ENCODE results near the gene CWF19L1. TPM values are rescaled to one million over a fixed set of nuclear protein-coding genes. Genes with fewer than 3 reads are reported as not detected.
A peak's percentile ranks its signal among the peaks of the same experiment; 100 is the strongest.
"Not testable (repeated sequence)": the region's sequence is repeated elsewhere in the genome, so short reads cannot be mapped to it uniquely, and the experiment has no call there.

CWF19L1 gene
- total RNA-seq, 2 experiments from 2014 or later: 47.8 to 51.0 TPM

- Histone ChIP-seq H3K79me2 (ENCODE audit: insufficient read depth, low read depth, low read length) (no peaks in the 10 kb centered on the region), H3K4me3 (ENCODE audit: low read depth, low read length, poor library complexity, severe bottlenecking) (peak overlapping the region; percentile 15), H3K36me3 (ENCODE audit: insufficient read depth, low read length) (no peaks in the 10 kb centered on the region), H3K4me1 (ENCODE audit: insufficient read depth, low read length, poor library complexity, severe bottlenecking) (peaks cover 24% of the 10 kb centered on the region), H3K4me2 (ENCODE audit: low read length) (peak overlapping the region; percentile 55), H3K27ac (ENCODE audit: low read depth, low read length, poor library complexity, severe bottlenecking) (no peak overlapping the region), H2AFZ (ENCODE audit: low read length) (no peak overlapping the region), H4K20me1 (ENCODE audit: insufficient read depth, low read length) (no peaks in the 10 kb centered on the region), H3K9me2 (ENCODE audit: insufficient read depth, low read length) (no peaks in the 10 kb centered on the region), H3K9me3 (ENCODE audit: low read length) (no peaks in the 10 kb centered on the region)
- intact Hi-C loops (cut with micrococcal nuclease; ENCODE audit: unreplicated experiment): no loop called here
- no TSS peak for BruUV-seq (replicated peaks)
- CTCF ChIA-PET (ENCODE audit: unreplicated experiment): interaction anchor here (0.6 kb wide), 1 partner anchor 25 kb away, joined by 3 read pairs; no protein-coding TSS in a partner anchor
- POLR2A ChIA-PET: interaction anchor here (0.7 kb wide), 1 partner anchor 73 kb away, joined by 5 read pairs; no protein-coding TSS in a partner anchor
- no peak for TF ChIP-seq EZH2phosphoT487 (IDR thresholded peaks at IDR 0.05; ENCODE audit: borderline replicate concordance, low read depth, low read length)
- no peak for TF ChIP-seq CTCF (conservative IDR thresholded peaks at IDR 0.05; ENCODE audit: low read length)
- DNase-seq (ENCODE audit: low spot score): no peak
These were observed 29.8 kb upstream of the CWF19L1 start for GRCh38 chr10:100297242-100297641.

GRCh38 chr10:100293066-100293465 is 25.6 kb upstream of the CWF19L1 start:
- intact Hi-C loops (cut with micrococcal nuclease; ENCODE audit: unreplicated experiment): no loop called here
- no peak overlapping the region for H3K27ac ChIP-seq (ENCODE audit: low read depth, low read length, poor library complexity, severe bottlenecking)
- H3K4me1 ChIP-seq (ENCODE audit: insufficient read depth, low read length, poor library complexity, severe bottlenecking): peaks cover 20% of the 10 kb centered on the region
- no peak overlapping the region for H3K4me2 ChIP-seq (ENCODE audit: low read length)
- no peak overlapping the region for H2AFZ ChIP-seq (ENCODE audit: low read length)
- CTCF ChIA-PET (ENCODE audit: unreplicated experiment): no interaction called here
- TF ChIP-seq CTCF (conservative IDR thresholded peaks at IDR 0.05; ENCODE audit: low read length): no peak
- no peak for TF ChIP-seq EZH2phosphoT487 (IDR thresholded peaks at IDR 0.05; ENCODE audit: borderline replicate concordance, low read depth, low read length)
- no peaks in the 10 kb centered on the region for H3K9me2 ChIP-seq (ENCODE audit: insufficient read depth, low read length)
- H4K20me1 ChIP-seq (ENCODE audit: insufficient read depth, low read length): no peaks in the 10 kb centered on the region
- H3K9me3 ChIP-seq (ENCODE audit: low read length): no peaks in the 10 kb centered on the region
- POLR2A ChIA-PET: interaction anchor here (1.0 kb wide), 1 partner anchor 9 kb away, joined by 5 read pairs; no protein-coding TSS in a partner anchor
- BruUV-seq (replicated peaks): no TSS peak
- H3K79me2 ChIP-seq (ENCODE audit: insufficient read depth, low read depth, low read length): no peaks in the 10 kb centered on the region
- H3K36me3 ChIP-seq (ENCODE audit: insufficient read depth, low read length): no peaks in the 10 kb centered on the region
- H3K4me3 ChIP-seq (ENCODE audit: low read depth, low read length, poor library complexity, severe bottlenecking): no peak overlapping the region
- no peak for DNase-seq (ENCODE audit: low spot score)

GRCh38 chr10:100292300-100292699 is 24.9 kb upstream of the CWF19L1 start:
- intact Hi-C loops (cut with micrococcal nuclease; ENCODE audit: unreplicated experiment); H3K36me3 ChIP-seq (ENCODE audit: insufficient read depth, low read length); DNase-seq (ENCODE audit: low spot score); H2AFZ ChIP-seq (ENCODE audit: low read length); H3K4me2 ChIP-seq (ENCODE audit: low read length); CTCF ChIA-PET (ENCODE audit: unreplicated experiment); H3K9me3 ChIP-seq (ENCODE audit: low read length); H3K4me3 ChIP-seq (ENCODE audit: low read depth, low read length, poor library complexity, severe bottlenecking); H4K20me1 ChIP-seq (ENCODE audit: insufficient read depth, low read length); BruUV-seq (replicated peaks); H3K27ac ChIP-seq (ENCODE audit: low read depth, low read length, poor library complexity, severe bottlenecking); H3K9me2 ChIP-seq (ENCODE audit: insufficient read depth, low read length); H3K79me2 ChIP-seq (ENCODE audit: insufficient read depth, low read depth, low read length): not testable (repeated sequence)
- POLR2A ChIA-PET: interaction anchor here (1.4 kb wide), 1 partner anchor 35 kb away, joined by 6 read pairs; no protein-coding TSS in a partner anchor
- H3K4me1 ChIP-seq (ENCODE audit: insufficient read depth, low read length, poor library complexity, severe bottlenecking): peaks cover 12% of the 10 kb centered on the region
